ENCODE measurements around the gene POLR3B.
"Not testable (repeated sequence)": the region's sequence is repeated elsewhere in the genome, so short reads cannot be mapped to it uniquely, and the experiment has no call there.

Gene POLR3B

DNA sequence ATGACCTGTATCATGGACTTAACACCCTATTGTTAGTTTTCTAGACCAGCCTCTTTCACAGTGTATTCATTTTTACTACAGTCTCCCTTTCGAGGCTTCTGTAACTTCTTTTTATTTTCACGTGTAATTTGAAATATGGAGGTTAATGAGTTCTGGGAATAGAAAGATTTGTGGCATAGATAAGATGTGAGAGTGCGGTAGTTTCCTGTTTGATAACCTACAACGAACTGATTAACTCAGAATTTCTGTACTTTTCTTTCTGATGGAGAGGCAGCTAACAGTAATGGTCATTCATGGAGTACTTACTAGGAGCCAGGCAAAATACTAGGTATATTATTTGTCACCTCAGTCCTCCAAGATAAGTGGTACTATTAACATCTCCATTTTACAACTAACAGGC is 21.2 kb downstream of the POLR3B start:
- Histone ChIP-seq H4K8ac (ENCODE audit: low read depth, low read length) (no peak overlapping the region), H3K9ac (ENCODE audit: low read length) (no peak overlapping the region), H3K4ac (ENCODE audit: low read depth, low read length) (no peak overlapping the region), H2AK5ac (ENCODE audit: low read length) (no peak overlapping the region), H3K79me2 (ENCODE audit: control insufficient read depth, insufficient read depth, low read length) (no peaks in the 10 kb centered on the region), H3K56ac (ENCODE audit: low read length) (no peak overlapping the region), H2BK15ac (replicated peaks; ENCODE audit: low read depth) (no peak overlapping the region), H4K5ac (ENCODE audit: low read length) (no peak overlapping the region), H3K4me1 (ENCODE audit: control insufficient read depth, low read depth, low read length) (no peaks in the 10 kb centered on the region), H2BK5ac (ENCODE audit: low read length) (no peak overlapping the region), H2BK120ac (ENCODE audit: low read depth, low read length) (no peak overlapping the region), H3K4me2 (ENCODE audit: low read length) (no peak overlapping the region), H3K4me3 (ENCODE audit: low read length) (no peak overlapping the region), H3K36me3 (ENCODE audit: control insufficient read depth, insufficient read depth, low read length) (no peaks in the 10 kb centered on the region), H3K23ac (ENCODE audit: low read length) (no peak overlapping the region), H3K27me3 (ENCODE audit: insufficient read depth, low read length, poor library complexity) (no peaks in the 10 kb centered on the region), H3K27ac (ENCODE audit: low read depth, low read length) (no peak overlapping the region), H3K18ac (ENCODE audit: low read length) (no peak overlapping the region), H3K79me1 (ENCODE audit: low read length) (no peaks in the 10 kb centered on the region)
- WGBS (ENCODE audit: extremely low coverage, insufficient coverage, low lambda C conversion rate): 100% methylated on average over 1 of the region's 4 CpGs
- no peak for DNase-seq

GRCh38 chr12:106380954-106381353 is 23.4 kb downstream of the POLR3B start:
- Histone ChIP-seq H3K23ac (ENCODE audit: low read length) (no peak overlapping the region), H3K79me2 (ENCODE audit: control insufficient read depth, insufficient read depth, low read length) (no peaks in the 10 kb centered on the region), H3K9ac (ENCODE audit: low read length) (no peak overlapping the region), H3K27me3 (ENCODE audit: insufficient read depth, low read length, poor library complexity) (no peaks in the 10 kb centered on the region), H3K27ac (ENCODE audit: low read depth, low read length) (no peak overlapping the region), H3K36me3 (ENCODE audit: control insufficient read depth, insufficient read depth, low read length) (no peaks in the 10 kb centered on the region), H3K79me1 (ENCODE audit: low read length) (no peaks in the 10 kb centered on the region), H3K4me1 (ENCODE audit: control insufficient read depth, low read depth, low read length) (no peaks in the 10 kb centered on the region), H3K4ac (ENCODE audit: low read depth, low read length) (no peak overlapping the region), H2BK5ac (ENCODE audit: low read length) (no peak overlapping the region), H3K4me3 (ENCODE audit: low read length) (no peak overlapping the region), H3K18ac (ENCODE audit: low read length) (no peak overlapping the region), H2BK120ac (ENCODE audit: low read depth, low read length) (no peak overlapping the region), H2AK5ac (ENCODE audit: low read length) (no peak overlapping the region), H2BK15ac (replicated peaks; ENCODE audit: low read depth) (no peak overlapping the region), H3K56ac (ENCODE audit: low read length) (no peak overlapping the region), H3K4me2 (ENCODE audit: low read length) (no peak overlapping the region), H4K5ac (ENCODE audit: low read length) (no peak overlapping the region), H4K8ac (ENCODE audit: low read depth, low read length) (no peak overlapping the region)
- DNase-seq: no peak
- WGBS (ENCODE audit: extremely low coverage, insufficient coverage, low lambda C conversion rate): no CpG with 5 or more reads among the region's 1 CpG

GRCh38 chr12:106381866-106382265 is 24.3 kb downstream of the POLR3B start:
- H3K56ac ChIP-seq (ENCODE audit: low read length); H3K4ac ChIP-seq (ENCODE audit: low read depth, low read length); H2BK5ac ChIP-seq (ENCODE audit: low read length); H3K36me3 ChIP-seq (ENCODE audit: control insufficient read depth, insufficient read depth, low read length); H3K79me2 ChIP-seq (ENCODE audit: control insufficient read depth, insufficient read depth, low read length); H3K27ac ChIP-seq (ENCODE audit: low read depth, low read length); H3K23ac ChIP-seq (ENCODE audit: low read length); H2BK120ac ChIP-seq (ENCODE audit: low read depth, low read length); H4K5ac ChIP-seq (ENCODE audit: low read length); H2AK5ac ChIP-seq (ENCODE audit: low read length); H3K9ac ChIP-seq (ENCODE audit: low read length); H2BK15ac ChIP-seq (replicated peaks; ENCODE audit: low read depth); H3K4me3 ChIP-seq (ENCODE audit: low read length); H3K4me2 ChIP-seq (ENCODE audit: low read length); H3K27me3 ChIP-seq (ENCODE audit: insufficient read depth, low read length, poor library complexity); H3K79me1 ChIP-seq (ENCODE audit: low read length); H3K18ac ChIP-seq (ENCODE audit: low read length); DNase-seq; H3K4me1 ChIP-seq (ENCODE audit: control insufficient read depth, low read depth, low read length); H4K8ac ChIP-seq (ENCODE audit: low read depth, low read length): not testable (repeated sequence)
- no CpG with 5 or more reads among the region's 4 CpGs for WGBS (ENCODE audit: extremely low coverage, insufficient coverage, low lambda C conversion rate)

DNA sequence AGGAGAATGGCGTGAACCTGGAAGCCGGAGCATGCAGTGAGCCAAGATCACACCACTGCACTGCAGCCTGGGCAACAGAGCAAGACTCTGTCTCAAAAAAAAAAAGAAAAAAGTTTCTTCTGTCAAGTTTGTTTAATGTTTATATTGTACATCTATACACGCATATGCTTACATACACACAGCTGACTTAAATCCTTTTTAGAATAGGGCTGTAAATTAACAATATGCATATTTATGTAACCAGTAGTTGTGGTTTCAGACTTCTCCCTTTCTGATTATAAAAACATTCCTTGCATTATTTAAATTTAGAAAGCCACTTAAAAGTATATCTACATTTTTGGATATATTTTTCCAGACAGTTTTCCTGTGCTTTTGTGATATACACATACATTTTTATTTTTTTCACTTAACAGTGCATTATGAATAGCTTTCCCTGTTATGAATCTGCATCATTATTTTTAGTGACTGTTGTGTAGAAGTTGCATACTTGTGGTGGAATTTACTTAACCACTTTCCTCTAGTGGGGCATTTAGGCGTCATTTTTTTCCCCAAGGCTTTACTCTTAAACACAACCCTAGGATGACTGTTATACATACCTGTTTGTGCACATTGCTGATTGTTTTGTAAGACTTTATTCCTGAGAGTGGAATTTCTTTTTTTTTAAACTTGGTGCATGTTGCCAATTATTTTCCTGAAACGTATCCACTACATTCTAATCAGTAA is 29.4 kb downstream of the POLR3B start:
- Histone ChIP-seq H4K8ac (ENCODE audit: low read depth, low read length) (no peak overlapping the region), H3K9ac (ENCODE audit: low read length) (no peak overlapping the region), H3K4ac (ENCODE audit: low read depth, low read length) (no peak overlapping the region), H2AK5ac (ENCODE audit: low read length) (no peak overlapping the region), H3K36me3 (ENCODE audit: control insufficient read depth, insufficient read depth, low read length) (no peaks in the 10 kb centered on the region), H3K23ac (ENCODE audit: low read length) (no peak overlapping the region), H3K4me1 (ENCODE audit: control insufficient read depth, low read depth, low read length) (no peaks in the 10 kb centered on the region), H2BK120ac (ENCODE audit: low read depth, low read length) (no peak overlapping the region), H2BK15ac (replicated peaks; ENCODE audit: low read depth) (no peak overlapping the region), H3K79me2 (ENCODE audit: control insufficient read depth, insufficient read depth, low read length) (no peaks in the 10 kb centered on the region), H3K18ac (ENCODE audit: low read length) (no peak overlapping the region), H4K5ac (ENCODE audit: low read length) (no peak overlapping the region), H3K4me3 (ENCODE audit: low read length) (no peak overlapping the region), H3K27me3 (ENCODE audit: insufficient read depth, low read length, poor library complexity) (no peaks in the 10 kb centered on the region), H3K4me2 (ENCODE audit: low read length) (no peak overlapping the region), H2BK5ac (ENCODE audit: low read length) (no peak overlapping the region), H3K56ac (ENCODE audit: low read length) (no peak overlapping the region), H3K79me1 (ENCODE audit: low read length) (no peaks in the 10 kb centered on the region), H3K27ac (ENCODE audit: low read depth, low read length) (no peak overlapping the region)
- no peak for DNase-seq
- WGBS (ENCODE audit: extremely low coverage, insufficient coverage, low lambda C conversion rate): no CpG with 5 or more reads among the region's 5 CpGs

DNA sequence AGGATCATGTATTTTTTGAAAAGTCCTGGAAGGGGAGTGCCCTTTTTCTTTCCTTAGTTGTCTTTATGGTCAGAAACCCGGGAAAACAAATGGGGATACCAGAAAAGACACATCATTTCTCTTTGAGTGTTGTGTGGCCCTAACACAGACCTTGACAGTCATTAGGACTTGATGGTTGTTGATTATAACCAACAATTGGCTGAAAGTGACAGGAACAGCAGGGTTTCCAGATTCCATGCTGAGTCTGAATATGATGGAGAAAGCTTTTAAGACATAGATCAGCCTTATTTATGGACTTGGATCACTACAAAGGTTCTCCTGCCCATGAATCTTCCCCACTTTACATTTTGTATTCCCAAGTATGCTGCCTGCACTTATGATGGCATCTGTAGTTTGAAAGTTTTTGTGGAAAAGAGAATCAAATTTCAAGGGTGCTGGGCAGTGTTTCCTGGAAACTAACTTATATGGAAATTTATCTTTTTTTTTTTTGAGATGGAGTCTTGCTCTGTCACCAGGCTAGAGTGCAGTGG is 30.4 kb downstream of the POLR3B start:
- H3K4me1 ChIP-seq (ENCODE audit: control insufficient read depth, low read depth, low read length): no peaks in the 10 kb centered on the region
- no peak overlapping the region for H3K4me2 ChIP-seq (ENCODE audit: low read length)
- H3K4ac ChIP-seq (ENCODE audit: low read depth, low read length): no peak overlapping the region
- no peak overlapping the region for H2BK120ac ChIP-seq (ENCODE audit: low read depth, low read length)
- no peaks in the 10 kb centered on the region for H3K79me2 ChIP-seq (ENCODE audit: control insufficient read depth, insufficient read depth, low read length)
- H2BK5ac ChIP-seq (ENCODE audit: low read length): no peak overlapping the region
- H3K56ac ChIP-seq (ENCODE audit: low read length): no peak overlapping the region
- H2BK15ac ChIP-seq (replicated peaks; ENCODE audit: low read depth): no peak overlapping the region
- peak; percentile 23 for DNase-seq
- no peaks in the 10 kb centered on the region for H3K79me1 ChIP-seq (ENCODE audit: low read length)
- WGBS (ENCODE audit: extremely low coverage, insufficient coverage, low lambda C conversion rate): no CpG with 5 or more reads among the region's 1 CpG
- H3K36me3 ChIP-seq (ENCODE audit: control insufficient read depth, insufficient read depth, low read length): no peaks in the 10 kb centered on the region
- H4K5ac ChIP-seq (ENCODE audit: low read length): no peak overlapping the region
- no peak overlapping the region for H3K4me3 ChIP-seq (ENCODE audit: low read length)
- no peaks in the 10 kb centered on the region for H3K27me3 ChIP-seq (ENCODE audit: insufficient read depth, low read length, poor library complexity)
- H3K18ac ChIP-seq (ENCODE audit: low read length): no peak overlapping the region
- no peak overlapping the region for H3K9ac ChIP-seq (ENCODE audit: low read length)
- no peak overlapping the region for H4K8ac ChIP-seq (ENCODE audit: low read depth, low read length)
- no peak overlapping the region for H3K23ac ChIP-seq (ENCODE audit: low read length)
- H3K27ac ChIP-seq (ENCODE audit: low read depth, low read length): no peak overlapping the region
- no peak overlapping the region for H2AK5ac ChIP-seq (ENCODE audit: low read length)

DNA sequence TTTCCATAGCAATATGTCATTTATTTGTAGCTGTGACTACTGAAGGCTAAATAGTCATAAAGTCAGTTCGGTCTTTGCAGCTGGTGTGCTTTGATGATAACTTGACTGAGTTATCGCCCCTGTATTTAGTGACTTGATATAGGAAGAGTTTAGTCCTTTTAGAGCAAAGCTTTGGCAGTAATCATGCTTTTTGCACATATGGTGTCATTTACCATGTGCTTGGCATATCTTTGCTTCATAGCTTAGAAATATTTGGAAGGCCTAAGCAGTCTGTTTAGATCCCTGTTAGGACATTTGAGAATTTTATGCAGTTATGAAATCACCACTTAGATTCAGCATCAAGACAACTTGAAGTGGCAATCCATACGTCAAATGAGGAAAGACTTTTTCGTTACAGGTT is 31.6 kb downstream of the POLR3B start:
- H2BK5ac ChIP-seq (ENCODE audit: low read length): no peak overlapping the region
- no peak overlapping the region for H3K56ac ChIP-seq (ENCODE audit: low read length)
- H3K23ac ChIP-seq (ENCODE audit: low read length): no peak overlapping the region
- no peak overlapping the region for H4K8ac ChIP-seq (ENCODE audit: low read depth, low read length)
- no peak overlapping the region for H2BK15ac ChIP-seq (replicated peaks; ENCODE audit: low read depth)
- H3K27ac ChIP-seq (ENCODE audit: low read depth, low read length): no peak overlapping the region
- H4K5ac ChIP-seq (ENCODE audit: low read length): no peak overlapping the region
- no peak overlapping the region for H3K18ac ChIP-seq (ENCODE audit: low read length)
- H3K4ac ChIP-seq (ENCODE audit: low read depth, low read length): no peak overlapping the region
- H3K79me1 ChIP-seq (ENCODE audit: low read length): no peaks in the 10 kb centered on the region
- no peaks in the 10 kb centered on the region for H3K79me2 ChIP-seq (ENCODE audit: control insufficient read depth, insufficient read depth, low read length)
- no peak overlapping the region for H2BK120ac ChIP-seq (ENCODE audit: low read depth, low read length)
- DNase-seq: no peak
- WGBS (ENCODE audit: extremely low coverage, insufficient coverage, low lambda C conversion rate): no CpG with 5 or more reads among the region's 4 CpGs
- no peak overlapping the region for H3K4me2 ChIP-seq (ENCODE audit: low read length)
- H3K4me3 ChIP-seq (ENCODE audit: low read length): no peak overlapping the region
- H3K36me3 ChIP-seq (ENCODE audit: control insufficient read depth, insufficient read depth, low read length): no peaks in the 10 kb centered on the region
- no peaks in the 10 kb centered on the region for H3K4me1 ChIP-seq (ENCODE audit: control insufficient read depth, low read depth, low read length)
- no peaks in the 10 kb centered on the region for H3K27me3 ChIP-seq (ENCODE audit: insufficient read depth, low read length, poor library complexity)
- no peak overlapping the region for H3K9ac ChIP-seq (ENCODE audit: low read length)
- H2AK5ac ChIP-seq (ENCODE audit: low read length): no peak overlapping the region

Data from mesendoderm (in vitro differentiated cells).